GM15510 (cell line): ENCODE data around the gene OR52J3.

Source experiments
- POLR2A ChIP-seq: IDR thresholded peaks from 3 replicates; pipeline ENCODE4 v1.6.1; 2011; ENCODE audit warnings: borderline replicate concordance; ENCODE audit not compliant: insufficient read length; ENCODE audit errors: extremely low read depth

OR52J3 gene

GRCh38 chr11:5046226-5046625 lies at the start of gene OR52J3:
OR52J3 (plus strand) TSS chr11:5046526; CDS start chr11:5046526, 0 bp downstream.
- no peak for TF ChIP-seq POLR2A

- TF ChIP-seq POLR2A = no peak
Observed at GRCh38 chr11:5004424-5005274, 41.7 kb upstream of the OR52J3 start.

- no peak for TF ChIP-seq POLR2A
Observed at GRCh38 chr11:5007561-5007960, 38.8 kb upstream of the OR52J3 start.

GRCh38 chr11:5011254-5011653 lies 35.1 kb upstream of the OR52J3 start:
- TF ChIP-seq POLR2A = no peak

GRCh38 chr11:5013012-5013411 lies 33.3 kb upstream of the OR52J3 start:
- no peak for TF ChIP-seq POLR2A

GRCh38 chr11:5021996-5022395 lies 24.3 kb upstream of the OR52J3 start:
- TF ChIP-seq POLR2A = no peak

- no peak for TF ChIP-seq POLR2A
Observed at GRCh38 chr11:5036669-5037068, 9.7 kb upstream of the OR52J3 start.

- TF ChIP-seq POLR2A = no peak
Observed at GRCh38 chr11:5037926-5038325, 8.4 kb upstream of the OR52J3 start.

- no peak for TF ChIP-seq POLR2A
Observed at GRCh38 chr11:5038341-5038740, 8.0 kb upstream of the OR52J3 start.

GRCh38 chr11:5040876-5041275 lies 5.5 kb upstream of the OR52J3 start:
- no peak for TF ChIP-seq POLR2A

GRCh38 chr11:5042091-5042490 lies 4.2 kb upstream of the OR52J3 start:
- no peak for TF ChIP-seq POLR2A

GRCh38 chr11:5043380-5043779 lies 2.9 kb upstream of the OR52J3 start:
- no peak for TF ChIP-seq POLR2A

- TF ChIP-seq POLR2A = no peak
Observed at GRCh38 chr11:5046754-5047330, 516 bp downstream of the OR52J3 start.

GRCh38 chr11:5059391-5059790 lies 13.1 kb downstream of the OR52J3 start, which contains the start of gene OR52E2:
OR52E2 (minus strand) TSS chr11:5059627; CDS start chr11:5059627, 0 bp downstream.
- TF ChIP-seq POLR2A = no peak

- TF ChIP-seq POLR2A = no peak
Observed at GRCh38 chr11:5065027-5065426, 18.7 kb downstream of the OR52J3 start.

- TF ChIP-seq POLR2A = no peak
Observed at GRCh38 chr11:5069272-5069671, 22.9 kb downstream of the OR52J3 start, which contains the start of gene OR52E1. OR52E1 (plus strand) TSS chr11:5069572.

- no peak for TF ChIP-seq POLR2A
Observed at GRCh38 chr11:5071799-5072198, 25.5 kb downstream of the OR52J3 start.

GRCh38 chr11:5081405-5081804 lies 35.1 kb downstream of the OR52J3 start:
- no peak for TF ChIP-seq POLR2A
